Breast epithelium (tissue), 3 donors: Measurements from ENCODE around the gene SRRM3.

Experiments used
- CTCF ChIP-seq, 3 donors: fragments of 450-650 bp; IDR thresholded peaks; one replicate each; pipeline ENCODE4 v1.5.1; 2016 to 2017; ENCODE audit warnings: antibody characterized with exemption in 3 of 3, mild to moderate bottlenecking in 3 of 3, moderate library complexity in 3 of 3
- POLR2A ChIP-seq: fragments of 450-650 bp; IDR thresholded peaks from one replicate; pipeline ENCODE4 v1.6.1; 2016; ENCODE audit warnings: antibody characterized with exemption, mild to moderate bottlenecking, moderate library complexity

- TF ChIP-seq CTCF (IDR thresholded peaks at IDR 0.05) (no peak), POLR2A (no peak)
Observed at GRCh38 chr7:76193466-76193865, 8.2 kb upstream of the SRRM3 start.
